Progenitor cell of endocrine pancreas (in vitro differentiated cells): ENCODE data around the gene RUFY2. TPM values are rescaled to one million over a fixed set of nuclear protein-coding genes. Genes with fewer than 3 reads are reported as not detected.
A peak's percentile ranks its signal among the peaks of the same experiment; 100 is the strongest.

Experiments used
- DNase-seq: peaks from one replicate; pipeline ENCODE4 v3.0.0; 2021; ENCODE audit warnings: low spot score; ENCODE audit not compliant: unreplicated experiment
- H3K27ac Mint-ChIP-seq: 2 replicates; pipeline ENCODE4 v1.8.0; 2021; ENCODE audit warnings: mild to moderate bottlenecking, moderate library complexity, mixed read lengths
- H3K27me3 Mint-ChIP-seq: 2 replicates; pipeline ENCODE4 v1.8.0; 2021; ENCODE audit warnings: mixed read lengths
- H3K36me3 Mint-ChIP-seq: 2 replicates; pipeline ENCODE4 v1.8.0; 2022; ENCODE audit warnings: mixed read lengths; ENCODE audit not compliant: insufficient read depth
- H3K4me1 Mint-ChIP-seq: 2 replicates; pipeline ENCODE4 v1.8.0; 2021; ENCODE audit warnings: low read depth, mixed read lengths
- H3K4me3 Mint-ChIP-seq: 2 replicates; pipeline ENCODE4 v1.8.0; 2021; ENCODE audit warnings: low read depth, mild to moderate bottlenecking, moderate library complexity, mixed read lengths
- H3K9me3 Mint-ChIP-seq: 2 replicates; pipeline ENCODE4 v1.8.0; 2021; ENCODE audit warnings: low read depth, mixed read lengths
- total RNA-seq: library from RNA; stranded (reverse); gene quantifications from 2 replicates; pipeline ENCODE4 v1.2.1, GENCODE V29; 2021
- TF ChIP-seq, protein P1 (sequence below): fragments of 200-600 bp; sonication (generic); IDR thresholded peaks from one replicate; pipeline ENCODE4 v1.5.0; 2021; ENCODE audit warnings: antibody characterized with exemption, mild to moderate bottlenecking; ENCODE audit not compliant: unreplicated experiment

The RUFY2 gene
- total RNA-seq, 1 donor from 2014 or later: 32.5 TPM

DNA sequence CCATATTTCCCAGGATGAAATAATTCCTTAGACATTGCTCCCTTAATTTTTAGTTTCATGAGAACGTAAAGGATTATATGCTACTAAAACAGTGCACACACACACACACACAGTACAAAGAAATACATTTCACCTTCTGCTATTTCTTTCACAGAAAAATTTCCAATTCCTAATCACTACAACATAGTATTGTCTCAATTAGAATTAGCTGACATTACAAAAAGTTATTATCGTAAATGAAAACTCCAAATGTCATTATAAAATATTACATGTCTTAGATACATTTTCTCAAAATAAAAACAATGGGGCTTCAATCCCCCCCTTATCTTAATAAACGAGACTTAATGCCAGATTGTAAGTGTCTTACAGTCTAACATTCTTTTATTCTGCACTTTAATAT lies 12.3 kb upstream of the RUFY2 start:
- Mint-ChIP-seq H3K27ac (no peak overlapping the region), H3K36me3 (peaks cover 25% of the 10 kb centered on the region), H3K9me3 (no peaks in the 10 kb centered on the region), H3K4me3 (no peak overlapping the region), H3K4me1 (no peaks in the 10 kb centered on the region), H3K27me3 (no peaks in the 10 kb centered on the region)
- DNase-seq: no peak
- TF ChIP-seq, protein P1, sequence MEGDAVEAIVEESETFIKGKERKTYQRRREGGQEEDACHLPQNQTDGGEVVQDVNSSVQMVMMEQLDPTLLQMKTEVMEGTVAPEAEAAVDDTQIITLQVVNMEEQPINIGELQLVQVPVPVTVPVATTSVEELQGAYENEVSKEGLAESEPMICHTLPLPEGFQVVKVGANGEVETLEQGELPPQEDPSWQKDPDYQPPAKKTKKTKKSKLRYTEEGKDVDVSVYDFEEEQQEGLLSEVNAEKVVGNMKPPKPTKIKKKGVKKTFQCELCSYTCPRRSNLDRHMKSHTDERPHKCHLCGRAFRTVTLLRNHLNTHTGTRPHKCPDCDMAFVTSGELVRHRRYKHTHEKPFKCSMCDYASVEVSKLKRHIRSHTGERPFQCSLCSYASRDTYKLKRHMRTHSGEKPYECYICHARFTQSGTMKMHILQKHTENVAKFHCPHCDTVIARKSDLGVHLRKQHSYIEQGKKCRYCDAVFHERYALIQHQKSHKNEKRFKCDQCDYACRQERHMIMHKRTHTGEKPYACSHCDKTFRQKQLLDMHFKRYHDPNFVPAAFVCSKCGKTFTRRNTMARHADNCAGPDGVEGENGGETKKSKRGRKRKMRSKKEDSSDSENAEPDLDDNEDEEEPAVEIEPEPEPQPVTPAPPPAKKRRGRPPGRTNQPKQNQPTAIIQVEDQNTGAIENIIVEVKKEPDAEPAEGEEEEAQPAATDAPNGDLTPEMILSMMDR: no peak

DNA sequence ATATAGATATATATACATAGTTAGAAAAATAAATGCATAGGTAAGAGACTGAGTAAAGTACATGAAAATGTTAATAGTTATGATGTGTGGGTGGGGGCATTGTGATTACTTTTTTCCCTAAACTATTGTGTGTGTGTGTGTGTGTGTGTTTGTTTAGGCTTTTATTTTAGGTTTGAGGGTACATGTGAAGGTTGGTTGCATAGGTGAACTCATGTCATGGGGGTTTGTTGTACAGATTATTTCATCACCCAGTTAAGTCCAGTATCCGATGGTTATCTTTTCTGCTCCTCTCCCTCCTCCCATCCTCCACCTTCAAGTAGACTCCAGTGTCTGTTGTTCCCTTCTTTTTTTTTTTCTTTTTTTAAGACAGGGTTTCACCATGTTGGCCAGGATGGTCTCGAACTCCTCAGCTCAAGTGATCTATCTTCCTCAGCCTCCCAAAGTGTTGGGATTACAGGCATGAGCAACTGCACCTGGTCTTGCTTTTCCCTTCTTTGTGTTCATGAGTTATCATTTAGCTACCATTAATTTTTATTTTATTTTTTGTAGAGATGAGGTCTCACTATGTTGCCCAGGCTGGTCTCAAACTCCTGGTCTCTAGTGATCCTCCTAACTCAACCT lies 1.9 kb upstream of the RUFY2 start:
- TF ChIP-seq, protein P1: no peak
- peaks cover 8% of the 10 kb centered on the region for H3K36me3 Mint-ChIP-seq
- no peak overlapping the region for H3K27ac Mint-ChIP-seq
- no peak overlapping the region for H3K4me3 Mint-ChIP-seq
- H3K9me3 Mint-ChIP-seq: no peaks in the 10 kb centered on the region
- no peaks in the 10 kb centered on the region for H3K27me3 Mint-ChIP-seq
- DNase-seq: no peak
- H3K4me1 Mint-ChIP-seq: peaks cover 14% of the 10 kb centered on the region

- H3K27ac Mint-ChIP-seq: peak overlapping the region; percentile 97
- peak overlapping the region; percentile 91 for H3K4me3 Mint-ChIP-seq
- peaks cover 14% of the 10 kb centered on the region for H3K4me1 Mint-ChIP-seq
- peak; percentile 44 for DNase-seq
- no peaks in the 10 kb centered on the region for H3K27me3 Mint-ChIP-seq
- no peaks in the 10 kb centered on the region for H3K9me3 Mint-ChIP-seq
- peaks cover 2% of the 10 kb centered on the region for H3K36me3 Mint-ChIP-seq
- TF ChIP-seq, protein P1: no peak
Observed at GRCh38 chr10:68406111-68406814, 814 bp downstream of the RUFY2 start.

GRCh38 chr10:68403701-68404100 lies 3.4 kb downstream of the RUFY2 start:
- H3K4me1 Mint-ChIP-seq: peaks cover 14% of the 10 kb centered on the region
- no peak overlapping the region for H3K27ac Mint-ChIP-seq
- TF ChIP-seq, protein P1: no peak
- H3K4me3 Mint-ChIP-seq: no peak overlapping the region
- H3K36me3 Mint-ChIP-seq: peaks cover 10% of the 10 kb centered on the region
- no peaks in the 10 kb centered on the region for H3K9me3 Mint-ChIP-seq
- no peaks in the 10 kb centered on the region for H3K27me3 Mint-ChIP-seq
- no peak for DNase-seq

- H3K36me3 Mint-ChIP-seq: peaks cover 10% of the 10 kb centered on the region
- DNase-seq: no peak
- H3K4me3 Mint-ChIP-seq: no peak overlapping the region
Observed at GRCh38 chr10:68402276-68402675, 4.8 kb downstream of the RUFY2 start.

More at GRCh38 chr10:68402276-68402675, 4.8 kb downstream of the RUFY2 start:
- H3K4me1 Mint-ChIP-seq: peaks cover 14% of the 10 kb centered on the region
- H3K27me3 Mint-ChIP-seq: no peaks in the 10 kb centered on the region
- H3K9me3 Mint-ChIP-seq: no peaks in the 10 kb centered on the region
- TF ChIP-seq, protein P1: no peak
- H3K27ac Mint-ChIP-seq: no peak overlapping the region
